C4-2B (cell line): ENCODE data around the gene DIPK1A.

Experiments used
- CTCF ChIP-seq: fragments of 450-650 bp; conservative IDR thresholded peaks from 2 replicates; pipeline ENCODE4 v1.5.1; 2017; ENCODE audit warnings: mild to moderate bottlenecking
- ZFX ChIP-seq: fragments of 450-650 bp; IDR thresholded peaks from 2 replicates; pipeline ENCODE4 v1.6.1; 2017

- TF ChIP-seq CTCF (no peak), ZFX (no peak)
Measured at GRCh38 chr1:93007941-93008577, 46.8 kb upstream of the DIPK1A start.
